NCI-H2107 treated with DMSO at 0.1 percent for 48 hours (cell line): ENCODE data around the gene TF.
"Not testable (repeated sequence)": the region's sequence is repeated elsewhere in the genome, so short reads cannot be mapped to it uniquely, and the experiment has no call there.

Experiments used
- DNase-seq: peaks from one replicate; lab custom pipeline; 2025; ENCODE audit not compliant: unreplicated experiment; lab: John Stamatoyannopoulos, UW

The TF gene

GRCh38 chr3:133763797-133764683 lies 17.8 kb downstream of the TF start:
- no peak for DNase-seq

GRCh38 chr3:133765256-133765655 lies 19.1 kb downstream of the TF start:
- DNase-seq, result no peak

GRCh38 chr3:133767607-133768006 lies 21.4 kb downstream of the TF start:
- DNase-seq, result no peak

GRCh38 chr3:133769536-133769935 lies 23.3 kb downstream of the TF start:
- DNase-seq, result no peak

- DNase-seq, result no peak
Observed at GRCh38 chr3:133773732-133774131, 27.5 kb downstream of the TF start.

- DNase-seq, result no peak
Observed at GRCh38 chr3:133775309-133775708, 29.1 kb downstream of the TF start.

GRCh38 chr3:133775835-133776234 lies 29.6 kb downstream of the TF start:
- no peak for DNase-seq

- no peak for DNase-seq
Observed at GRCh38 chr3:133776794-133777438, 30.7 kb downstream of the TF start.

GRCh38 chr3:133777807-133778568 lies 31.8 kb downstream of the TF start:
- DNase-seq, result no peak

GRCh38 chr3:133779626-133780203 lies 33.5 kb downstream of the TF start:
- DNase-seq, result no peak

GRCh38 chr3:133780756-133781155 lies 34.6 kb downstream of the TF start:
- DNase-seq, result not testable (repeated sequence)

GRCh38 chr3:133781570-133781969 lies 35.4 kb downstream of the TF start:
- no peak for DNase-seq

GRCh38 chr3:133782454-133782853 lies 36.3 kb downstream of the TF start:
- DNase-seq, result no peak

GRCh38 chr3:133783762-133784161 lies 37.6 kb downstream of the TF start:
- DNase-seq, result no peak

GRCh38 chr3:133788024-133788423 lies 41.8 kb downstream of the TF start:
- DNase-seq, result no peak

- DNase-seq, result no peak
Observed at GRCh38 chr3:133792171-133792763, 46.1 kb downstream of the TF start.

GRCh38 chr3:133797396-133798105 lies 51.4 kb downstream of the TF start:
- DNase-seq, result no peak

GRCh38 chr3:133799794-133800585 lies 53.8 kb downstream of the TF start:
- no peak for DNase-seq

GRCh38 chr3:133803469-133803868 lies 57.3 kb downstream of the TF start:
- DNase-seq, result no peak

GRCh38 chr3:133804896-133805295 lies 58.7 kb downstream of the TF start:
- DNase-seq, result no peak
